ENCODE data around the gene LAMB4.
A peak's percentile ranks its signal among the peaks of the same experiment; 100 is the strongest.

LAMB4 gene

GRCh38 chr7:108018668-108019067 lies 111.5 kb downstream of the LAMB4 start:
- H3K9me3 ChIP-seq: no peaks in the 10 kb centered on the region
- H3K4me3 ChIP-seq (ENCODE audit: low read depth, low read length): no peak overlapping the region
- no peak for DNase-seq
- H3K36me3 ChIP-seq: no peaks in the 10 kb centered on the region
- H3K27me3 ChIP-seq: no peaks in the 10 kb centered on the region
- no peak for TF ChIP-seq CTCF (IDR thresholded peaks at IDR 0.05; ENCODE audit: low read depth, low read length)
- 0 out of 2 replicates have a peak, but pooled peaks cover 3% of the 10 kb centered on the region for H3K4me1 ChIP-seq

- peaks cover 6% of the 10 kb centered on the region for H3K4me1 ChIP-seq
- no peaks in the 10 kb centered on the region for H3K27me3 ChIP-seq
- no peak for TF ChIP-seq CTCF (IDR thresholded peaks at IDR 0.05; ENCODE audit: low read depth, low read length)
- H3K4me3 ChIP-seq (ENCODE audit: low read depth, low read length): no peak overlapping the region
- no peaks in the 10 kb centered on the region for H3K9me3 ChIP-seq
- DNase-seq: no peak
- no peaks in the 10 kb centered on the region for H3K36me3 ChIP-seq
Observed at GRCh38 chr7:108017776-108018151, 112.4 kb downstream of the LAMB4 start.

DNA sequence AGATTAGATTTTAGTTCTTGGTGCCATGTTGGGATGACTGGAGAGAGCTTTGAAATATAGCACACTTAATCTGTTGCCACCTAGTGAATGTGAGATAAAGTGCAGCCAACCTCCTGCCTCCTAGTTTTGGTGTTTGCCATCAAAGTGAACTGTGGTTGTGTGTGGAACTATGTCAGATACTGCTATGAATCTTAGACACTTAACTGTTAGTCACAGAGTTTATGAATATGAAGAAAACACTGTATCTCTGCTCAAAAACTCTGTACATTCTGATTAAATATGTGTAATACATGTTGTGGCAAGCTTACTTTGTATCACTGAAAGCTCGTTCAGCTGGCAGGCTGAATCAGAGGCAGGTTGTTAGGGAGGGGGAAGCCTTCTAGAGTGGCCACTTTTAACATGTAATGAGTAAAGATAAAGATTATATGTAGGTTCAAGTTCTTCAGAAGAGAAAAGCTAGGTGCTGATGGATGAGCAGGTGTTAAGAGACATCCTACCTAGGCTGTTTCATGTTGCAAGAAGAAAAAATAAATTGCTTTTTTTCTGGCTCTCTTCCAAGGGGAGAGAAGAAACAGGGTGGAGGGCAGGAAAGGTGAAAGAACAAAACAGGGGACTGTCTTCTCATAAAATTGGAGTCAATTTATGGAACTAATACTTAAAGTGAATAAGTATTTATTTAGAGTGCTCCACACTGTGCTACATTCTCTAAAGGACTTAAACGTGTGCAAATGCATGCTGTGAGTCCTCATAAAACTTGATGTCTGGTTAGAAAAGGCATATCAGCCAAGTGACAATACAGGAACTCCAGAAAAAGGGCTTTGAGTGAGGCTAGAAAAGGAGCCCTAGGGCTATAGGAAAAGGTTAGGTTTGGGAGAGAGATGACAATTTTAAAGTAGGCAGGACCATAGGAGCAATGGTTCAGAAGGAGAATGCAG lies 113.1 kb downstream of the LAMB4 start:
- DNase-seq: no peak
- Histone ChIP-seq H3K4me3 (ENCODE audit: low read depth, low read length) (no peak overlapping the region), H3K4me1 (peaks cover 9% of the 10 kb centered on the region), H3K36me3 (no peaks in the 10 kb centered on the region), H3K9me3 (no peaks in the 10 kb centered on the region), H3K27me3 (no peaks in the 10 kb centered on the region)
- peak; percentile 60 for TF ChIP-seq CTCF (IDR thresholded peaks at IDR 0.05; ENCODE audit: low read depth, low read length)

DNA sequence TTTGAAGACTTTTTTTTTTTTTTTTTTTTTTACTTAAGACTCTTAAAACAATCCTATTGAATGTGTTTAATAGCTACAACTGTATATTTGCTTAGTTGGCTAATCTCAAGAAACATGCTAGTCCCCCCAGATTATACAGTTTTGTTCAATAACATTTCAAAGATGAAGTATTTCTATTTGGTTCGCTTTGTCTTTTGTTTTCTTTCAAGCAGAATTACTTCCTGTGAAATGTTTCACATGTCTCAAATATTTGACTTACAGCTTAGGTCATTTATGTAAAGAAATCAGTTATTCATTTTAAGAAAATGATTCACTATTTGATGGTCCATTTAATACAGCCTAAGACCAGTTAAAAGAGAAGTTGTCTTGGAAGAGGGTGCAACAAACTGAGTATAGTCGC lies 114.4 kb downstream of the LAMB4 start:
- Histone ChIP-seq H3K4me3 (ENCODE audit: low read depth, low read length) (no peak overlapping the region), H3K36me3 (no peaks in the 10 kb centered on the region), H3K27me3 (no peaks in the 10 kb centered on the region), H3K9me3 (no peaks in the 10 kb centered on the region), H3K4me1 (peaks cover 9% of the 10 kb centered on the region)
- no peak for DNase-seq
- TF ChIP-seq CTCF (IDR thresholded peaks at IDR 0.05; ENCODE audit: low read depth, low read length): no peak

DNA sequence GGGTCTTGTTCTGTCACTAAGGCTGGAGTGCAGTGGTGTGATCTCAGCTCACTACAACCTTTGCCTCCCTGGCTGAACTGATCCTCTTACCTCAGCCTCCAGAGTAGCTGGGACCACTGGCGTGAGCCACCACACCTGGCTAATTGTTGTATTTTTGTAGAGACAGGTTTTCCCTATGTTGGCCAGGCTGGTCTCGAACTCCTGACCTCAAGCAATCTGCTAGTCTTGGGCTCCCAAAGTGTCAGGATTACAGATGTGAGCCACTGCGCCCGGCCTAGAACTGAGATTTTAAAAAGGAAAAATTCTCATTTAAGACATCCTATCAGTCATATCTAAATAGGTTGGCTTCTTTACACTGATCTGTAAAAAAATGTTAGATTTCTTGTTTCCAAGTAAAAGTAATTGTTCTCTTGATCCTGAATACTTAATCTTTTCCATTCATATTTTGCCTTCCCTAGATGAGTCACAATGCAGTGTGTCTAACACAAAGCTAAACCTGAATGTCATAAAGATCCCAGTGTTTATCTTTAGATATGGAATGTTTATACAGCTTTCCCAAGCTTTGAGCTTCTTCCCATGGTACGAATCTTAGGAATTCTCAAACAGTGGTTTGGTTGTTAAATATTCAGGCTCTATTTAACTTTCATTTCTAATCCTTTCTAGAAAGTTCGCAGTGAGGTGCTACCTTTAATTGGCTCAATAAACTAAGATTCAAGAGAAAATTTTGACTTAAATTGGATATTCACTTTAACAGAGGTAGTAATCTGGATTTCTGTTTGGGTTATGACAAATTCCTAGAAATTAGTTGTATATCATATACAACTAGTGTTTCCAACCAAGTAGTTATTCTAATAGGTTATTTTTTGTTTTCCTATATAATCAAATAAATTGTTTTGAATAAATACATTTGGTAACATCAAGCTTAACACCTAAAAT lies 115.1 kb downstream of the LAMB4 start:
- TF ChIP-seq CTCF (IDR thresholded peaks at IDR 0.05; ENCODE audit: low read depth, low read length): no peak
- Histone ChIP-seq H3K4me3 (ENCODE audit: low read depth, low read length) (no peak overlapping the region), H3K36me3 (no peaks in the 10 kb centered on the region), H3K9me3 (no peaks in the 10 kb centered on the region), H3K27me3 (no peaks in the 10 kb centered on the region), H3K4me1 (peaks cover 15% of the 10 kb centered on the region)
- DNase-seq: no peak
